Cerebellar nuclear complex (tissue), 1 donor: ENCODE data around the gene RNGTT.
"Not testable (repeated sequence)": the region's sequence is repeated elsewhere in the genome, so short reads cannot be mapped to it uniquely, and the experiment has no call there.

ENCODE experiments used
- DNase-seq, 2 experiments: peaks; one replicate each; lab custom pipeline; 2025; lab: John Stamatoyannopoulos, UW

Gene RNGTT

DNA sequence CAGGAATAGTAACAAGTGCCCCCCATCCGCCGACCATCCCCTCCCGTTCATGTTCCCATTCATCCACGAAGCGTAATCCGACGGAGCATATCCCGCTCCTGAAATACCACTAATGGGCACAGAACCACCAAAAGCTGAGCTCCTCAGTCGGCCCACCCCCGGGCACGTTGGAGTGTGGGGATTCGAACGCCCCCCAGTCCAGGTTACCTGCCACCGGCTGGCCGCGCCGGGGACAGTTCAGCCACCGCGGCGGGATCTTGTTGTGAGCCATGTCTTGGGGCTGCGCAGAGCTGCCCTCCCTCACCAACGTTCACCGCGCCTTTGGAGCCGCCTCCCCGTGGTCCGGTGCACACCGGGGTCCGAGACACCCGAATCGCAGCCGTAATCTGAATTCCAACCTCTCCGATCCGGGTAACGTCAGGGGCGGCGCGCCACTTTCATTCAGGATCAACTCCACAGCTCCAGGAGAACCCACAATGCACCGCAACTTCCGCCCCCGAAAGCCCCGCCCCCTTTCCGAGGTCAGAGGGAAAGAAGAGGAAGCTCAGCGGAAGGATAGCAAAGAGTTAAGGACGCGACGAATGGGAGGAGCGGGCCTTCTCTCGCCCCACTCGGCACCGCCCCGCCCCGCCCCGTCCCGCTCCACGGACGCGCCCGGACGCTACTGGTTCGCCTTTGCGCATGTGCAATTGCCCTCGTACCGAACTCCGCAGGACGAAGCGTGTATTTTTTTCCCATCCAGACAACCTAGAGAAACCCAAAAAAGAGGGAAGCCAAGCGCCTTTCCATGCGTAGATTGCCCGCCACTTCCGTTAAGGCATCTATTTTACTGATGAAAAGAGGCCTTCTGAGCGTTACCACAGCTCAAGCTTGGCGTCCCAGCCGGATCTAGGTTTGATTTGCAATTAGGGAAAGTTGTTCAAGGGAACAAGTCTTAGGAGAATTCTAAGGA is at the start of gene RNGTT:
Gene RNGTT (minus strand): TSS at position 480 of the 952 bp plus-strand sequence. CDS start 209 bp downstream, at position 271.
- peak; percentile 66 to 92 for DNase-seq

DNA sequence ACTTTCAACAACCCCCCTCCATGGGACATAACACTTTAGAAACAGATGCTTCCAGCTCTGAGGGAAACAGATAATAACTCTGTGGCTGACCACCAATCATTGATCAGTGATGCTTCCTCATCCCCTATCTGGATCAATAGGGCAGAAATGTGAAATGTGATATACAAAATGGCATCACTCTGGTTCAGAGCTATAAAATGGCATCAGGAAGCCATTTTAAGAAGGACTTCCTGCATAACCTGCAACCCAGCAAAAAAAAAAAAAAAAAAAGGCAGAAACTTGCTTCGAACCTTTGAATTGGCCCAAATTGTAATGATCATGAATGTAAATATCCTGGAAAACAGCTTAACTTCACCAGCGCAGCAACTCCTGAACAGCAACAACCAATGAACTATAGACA is 48.0 kb upstream of the RNGTT start:
- no peak for DNase-seq

DNA sequence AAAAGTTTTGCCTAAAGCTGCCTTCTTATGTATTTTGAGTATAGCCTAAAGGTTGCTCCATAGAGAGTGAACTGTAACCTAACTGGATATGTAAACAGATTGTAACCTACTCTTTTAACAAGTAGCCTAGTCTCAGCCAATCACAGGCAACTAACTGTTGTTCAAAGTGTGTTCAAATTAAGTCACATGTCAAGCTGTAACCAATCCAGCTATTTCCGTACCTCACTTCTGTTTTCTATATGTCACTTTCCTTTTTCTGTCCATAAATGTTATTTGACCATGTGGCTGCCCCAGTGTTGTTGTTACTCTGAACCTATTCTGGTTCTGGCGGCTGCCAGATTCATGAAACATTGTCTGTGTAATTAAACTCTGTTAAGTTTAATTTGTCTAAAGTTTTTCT is 47.4 kb upstream of the RNGTT start:
- DNase-seq = no peak

DNA sequence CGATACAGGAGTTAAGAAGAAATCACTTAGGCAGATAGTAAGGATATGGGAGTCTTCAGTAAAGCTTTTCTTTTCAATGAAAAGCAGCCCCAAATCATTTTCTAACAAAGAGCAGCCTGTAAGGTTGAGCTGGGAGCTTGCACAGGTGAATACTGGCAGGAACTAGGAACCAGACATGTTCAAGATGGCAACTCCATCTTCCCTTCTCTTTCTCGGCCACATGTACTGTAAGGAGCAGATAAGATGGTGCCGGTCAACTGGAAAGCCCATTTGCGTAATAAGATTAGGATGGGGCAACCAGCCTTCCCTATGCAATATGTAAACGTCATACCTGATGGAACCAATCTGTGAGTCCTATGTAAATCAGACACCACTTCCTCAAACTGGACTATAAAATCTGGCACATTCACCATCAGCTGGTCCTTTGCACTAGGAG is 46.2 kb upstream of the RNGTT start:
- no peak for DNase-seq

DNA sequence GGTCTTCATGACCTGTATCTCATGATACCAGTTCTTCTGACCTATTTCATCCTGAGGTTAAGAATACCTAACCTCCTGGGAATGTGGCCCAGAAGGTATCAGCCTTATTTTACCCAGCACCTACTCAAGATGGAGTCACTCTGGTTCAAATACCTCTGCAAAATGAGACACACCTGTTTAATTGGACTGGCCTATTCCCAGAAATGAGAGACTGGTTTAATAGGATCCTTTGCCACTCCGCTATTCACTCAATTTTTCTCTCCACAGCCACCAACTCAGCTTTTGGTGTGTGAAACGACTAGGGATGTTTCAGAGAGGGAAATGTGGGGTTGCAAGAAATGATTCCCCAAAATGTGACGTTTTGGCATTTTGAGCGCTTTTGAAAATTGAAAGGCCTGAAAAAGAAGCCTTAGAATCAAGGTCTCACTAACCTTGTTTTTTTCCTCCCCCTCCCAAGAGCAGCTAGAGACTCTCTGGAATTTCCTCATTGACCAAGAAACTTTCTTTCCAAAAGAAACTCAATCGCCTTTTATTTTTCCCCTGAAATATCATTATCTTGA is 45.5 kb upstream of the RNGTT start:
- no peak for DNase-seq

DNA sequence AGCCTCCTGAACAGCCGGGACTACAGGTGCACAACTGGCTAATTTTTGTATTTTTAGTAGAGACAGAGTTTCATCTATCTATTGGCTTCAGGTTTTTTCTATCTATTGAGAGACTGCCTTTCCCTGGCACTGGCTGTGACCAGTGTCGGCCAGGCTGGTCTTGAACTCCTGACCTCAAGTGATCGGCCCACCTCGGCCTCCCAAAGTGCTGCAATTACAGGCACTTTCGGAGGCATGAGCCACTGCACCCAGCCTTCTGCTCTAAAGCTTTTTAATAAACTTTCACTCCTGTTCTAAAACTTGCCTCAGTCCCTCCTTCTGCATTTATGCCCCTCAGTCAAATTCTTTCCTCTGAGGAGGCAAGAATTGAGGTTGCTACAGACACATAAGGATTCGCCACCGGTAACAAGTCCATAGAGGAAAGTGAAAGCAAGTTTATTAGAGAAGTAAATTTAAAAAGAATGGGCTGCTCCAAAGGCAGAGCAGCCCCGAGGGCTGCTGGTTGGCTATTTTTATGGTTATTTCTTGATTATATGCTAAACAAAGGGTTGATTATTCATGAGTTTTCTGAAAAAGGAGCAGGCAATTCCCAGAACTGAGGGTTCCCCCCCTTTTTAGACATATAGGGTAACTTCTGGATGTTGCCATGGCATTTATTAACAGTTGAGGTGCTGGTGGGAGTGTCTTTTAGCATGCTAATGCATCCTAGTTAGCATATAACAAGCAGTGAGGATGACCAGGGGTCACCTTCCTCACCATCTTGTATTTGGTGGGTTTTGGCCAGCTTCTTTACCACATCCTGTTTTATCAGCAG is 44.8 kb upstream of the RNGTT start:
- no peak for DNase-seq

DNA sequence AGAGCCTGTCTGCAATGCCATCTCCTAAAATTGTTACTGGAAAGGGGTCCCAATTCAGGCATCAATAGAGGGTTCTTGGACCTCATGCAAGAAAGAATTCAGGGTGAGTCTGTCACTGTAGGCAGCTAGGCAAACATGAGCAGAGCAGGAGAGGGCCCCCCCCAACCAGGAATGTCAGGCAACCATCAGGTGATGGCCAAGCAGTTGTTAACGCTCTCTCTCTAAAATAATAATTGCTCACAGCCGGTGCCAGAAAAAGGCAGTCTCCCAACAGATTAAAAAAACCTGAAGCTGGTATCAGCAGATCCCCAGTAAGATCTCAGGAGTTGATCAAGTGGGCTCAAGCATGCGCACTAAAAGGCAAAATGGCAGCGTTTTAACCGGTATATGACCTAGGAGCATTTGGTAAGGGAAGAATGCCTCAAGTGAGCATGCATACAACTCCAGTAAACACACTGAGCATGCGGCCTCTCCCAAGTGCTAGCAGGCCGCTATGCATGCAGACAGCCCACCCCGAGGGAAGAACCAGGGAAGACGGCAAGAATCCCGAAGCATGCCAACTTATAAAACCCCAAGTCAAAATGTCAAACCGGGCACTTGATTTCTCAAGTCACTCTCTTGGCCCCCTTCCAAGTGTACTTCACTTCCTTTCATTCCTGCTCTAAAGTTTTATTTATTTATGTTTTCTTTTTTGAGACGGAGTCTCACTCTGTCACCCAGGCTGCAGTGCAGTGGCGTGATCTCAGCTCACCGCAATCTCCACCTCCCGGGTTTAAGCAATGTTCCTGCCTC is 44.0 kb upstream of the RNGTT start:
- no peak for DNase-seq

DNA sequence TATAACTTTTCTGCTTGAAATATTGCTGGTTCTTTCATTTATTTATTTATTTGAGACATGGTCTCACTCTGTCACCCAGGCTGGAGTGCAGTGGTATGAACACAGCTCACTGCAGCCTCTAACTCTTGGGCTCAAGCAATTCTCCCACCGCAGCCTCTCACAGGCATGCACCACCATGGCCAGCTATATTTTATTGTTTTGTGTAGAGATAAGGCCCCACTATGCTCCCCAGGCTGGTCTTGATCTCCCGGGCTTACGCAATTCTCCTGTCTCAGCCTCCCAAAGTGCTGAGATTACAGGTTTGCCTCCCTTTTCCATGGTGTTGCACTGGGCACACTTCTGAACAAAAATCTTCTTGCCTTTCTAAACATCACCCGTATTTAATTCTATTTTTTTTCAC is 39.1 kb upstream of the RNGTT start:
- no peak for DNase-seq

DNA sequence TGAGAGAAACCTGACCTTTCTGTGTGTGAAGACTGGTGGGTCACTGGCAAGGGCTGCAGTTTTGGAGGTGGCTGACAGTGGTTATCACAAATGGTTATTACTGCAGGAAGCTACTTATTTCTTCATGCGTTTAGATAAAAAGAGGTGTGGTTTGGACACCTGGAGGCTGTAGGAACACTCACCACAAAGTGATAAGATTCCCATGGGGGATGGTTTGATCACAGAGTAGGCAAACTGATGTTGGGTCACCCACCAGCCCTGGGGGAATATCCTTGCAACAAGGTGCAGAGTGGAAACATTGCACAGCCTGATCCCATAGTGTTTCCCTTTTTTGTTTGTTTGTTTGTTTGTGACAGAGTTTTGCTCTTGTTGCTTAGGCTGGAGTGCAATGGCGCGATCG is 33.9 kb upstream of the RNGTT start:
- no peak for DNase-seq

DNA sequence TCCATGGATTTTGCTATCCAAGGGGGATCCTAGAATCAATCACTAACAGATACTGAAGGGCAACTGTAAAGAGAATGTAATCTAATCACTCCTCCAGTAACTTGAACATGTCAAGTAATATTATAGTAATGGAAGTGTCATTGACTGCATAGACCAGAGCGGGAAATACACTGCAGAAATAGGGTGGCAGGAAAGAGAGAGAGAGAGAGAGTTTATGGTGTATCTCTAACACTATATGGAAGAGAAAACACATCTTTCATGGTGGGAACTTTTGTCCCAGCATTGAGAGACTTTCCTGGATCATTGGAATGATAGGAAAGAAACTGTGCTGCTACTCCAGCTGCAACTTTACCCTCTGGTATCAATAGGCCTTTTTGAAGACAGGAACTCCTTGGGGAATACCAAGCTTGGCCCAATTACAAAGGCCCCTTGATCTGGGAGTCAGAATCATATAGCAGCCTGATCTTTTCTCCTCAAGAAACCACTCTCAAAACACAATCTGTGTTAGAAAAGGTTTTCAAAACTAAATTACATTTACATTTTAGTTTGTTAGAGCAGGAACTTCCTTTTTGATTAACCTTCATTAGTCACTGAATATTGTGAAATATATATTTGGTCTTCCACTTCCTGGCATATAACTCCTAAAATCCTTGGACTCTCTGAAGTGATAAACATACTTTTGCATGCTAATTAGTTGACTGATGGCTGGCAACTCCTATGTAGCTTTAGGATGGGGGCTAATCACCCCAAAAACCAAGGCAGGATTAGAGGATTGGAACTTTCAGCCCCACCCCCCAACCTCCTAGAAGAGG is 29.5 kb upstream of the RNGTT start:
- no peak for DNase-seq

DNA sequence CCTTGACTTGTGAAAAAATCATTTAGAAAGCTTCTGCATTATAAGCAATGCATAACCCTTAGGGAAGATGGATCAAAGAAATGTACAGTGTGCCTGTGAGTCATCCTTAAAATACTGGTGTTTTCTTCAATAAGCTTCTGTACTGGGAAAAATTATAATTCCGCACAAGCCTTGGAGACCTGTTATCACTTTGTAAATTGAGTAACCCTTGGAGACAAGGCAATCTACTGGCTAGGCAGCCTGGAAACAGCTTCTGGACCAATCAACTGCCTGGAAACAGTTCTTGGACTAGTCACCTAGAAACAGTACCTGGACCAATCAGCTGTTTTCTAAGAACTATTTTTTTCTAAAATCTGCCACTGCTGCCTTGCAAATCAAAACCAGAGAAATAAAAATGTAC is 25.8 kb upstream of the RNGTT start:
- no peak for DNase-seq

DNA sequence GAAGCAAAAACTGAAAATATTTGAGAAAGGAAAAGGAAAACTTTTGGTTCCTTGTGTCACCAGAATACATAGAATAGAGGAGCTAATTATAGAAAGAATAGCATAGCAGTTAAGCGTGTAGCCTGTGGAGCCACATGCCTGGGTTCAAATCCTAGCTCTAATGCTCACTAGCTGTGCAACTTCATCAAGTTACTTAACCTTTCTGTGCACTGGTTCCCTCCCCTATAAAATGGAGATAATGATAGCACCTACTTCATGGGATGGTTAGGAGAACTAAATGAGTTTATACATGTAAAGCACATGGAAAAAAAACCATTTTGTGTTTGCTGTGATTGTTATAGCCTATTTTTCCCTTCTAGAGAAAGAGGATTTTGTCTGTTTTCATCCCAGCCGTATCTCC is 24.5 kb upstream of the RNGTT start:
- DNase-seq = no peak

DNA sequence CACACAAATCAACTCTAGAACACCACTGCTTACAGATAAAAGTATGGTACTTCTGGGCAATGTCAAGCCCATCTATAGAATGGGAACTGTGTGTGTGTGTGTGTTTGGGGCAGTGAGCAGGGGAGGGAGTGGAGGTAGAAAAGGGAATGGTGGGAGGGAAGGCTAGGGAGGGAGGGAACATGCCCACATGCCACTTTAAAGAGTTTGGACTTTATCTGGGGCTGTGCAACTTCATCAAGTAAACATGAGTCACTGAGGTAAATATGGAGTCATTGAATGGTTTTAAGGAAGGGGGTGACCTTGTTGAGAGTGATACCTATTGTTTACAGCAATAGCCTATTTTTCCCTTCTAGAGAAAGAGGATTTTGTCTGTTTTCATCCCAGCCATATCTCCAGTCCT is 22.5 kb upstream of the RNGTT start:
- DNase-seq = no peak

DNA sequence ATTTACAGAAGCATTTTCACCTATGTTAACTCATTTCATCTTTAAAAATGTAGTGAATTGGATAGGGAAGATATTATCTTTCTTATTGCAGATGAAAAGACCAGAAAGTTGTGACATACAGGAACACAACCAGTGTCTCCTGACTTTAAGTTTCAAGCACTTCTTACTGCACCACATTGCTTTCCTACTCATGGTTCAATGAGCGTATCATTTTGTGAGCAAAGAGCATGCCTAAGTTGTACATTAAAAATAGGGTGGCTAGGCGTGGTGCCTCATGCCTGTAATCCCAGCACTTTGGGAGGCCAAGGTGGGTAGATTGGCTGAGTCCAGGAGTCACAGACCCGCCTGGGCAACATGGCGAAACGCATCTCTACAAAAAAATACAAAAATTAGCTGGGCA is 21.2 kb upstream of the RNGTT start:
- DNase-seq = no peak

DNA sequence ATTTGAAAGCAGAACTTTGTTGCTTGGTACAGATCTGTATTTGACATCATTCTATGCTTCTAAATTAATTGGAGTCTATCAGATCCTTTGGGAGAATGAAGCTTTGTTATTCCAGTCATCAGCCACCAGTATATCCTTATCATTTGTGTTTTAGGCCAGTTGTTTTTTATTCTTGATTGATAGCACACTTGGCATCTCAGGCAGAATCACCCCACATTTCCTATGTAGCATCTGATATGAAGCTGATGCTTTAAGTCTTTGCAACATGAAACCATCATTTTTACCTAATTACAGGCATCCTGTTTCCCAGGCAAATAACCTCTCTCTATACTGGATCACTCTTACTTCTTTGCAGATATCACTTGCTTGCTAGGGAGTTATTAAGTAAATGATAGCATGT is 20.7 kb upstream of the RNGTT start:
- DNase-seq = no peak

DNA sequence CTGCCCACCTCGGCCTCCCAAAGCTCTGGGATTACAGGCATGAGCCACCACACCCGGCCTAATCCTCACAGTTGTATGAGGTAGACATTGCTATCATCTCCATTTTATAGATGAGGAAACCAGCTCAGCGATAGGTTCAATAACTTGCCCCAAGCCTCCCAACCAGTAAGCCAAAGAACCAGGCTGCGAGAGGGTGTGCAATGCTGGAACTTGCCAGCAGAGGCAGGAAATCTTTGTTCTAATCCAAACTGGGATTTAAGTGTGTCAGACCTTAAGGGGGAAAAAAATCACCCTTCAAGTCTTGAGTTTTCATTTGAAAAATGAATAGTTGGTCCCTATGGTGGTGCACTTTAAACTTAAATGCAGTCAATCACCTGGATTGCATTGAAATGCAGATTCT is 20.1 kb upstream of the RNGTT start:
- DNase-seq = no peak

DNA sequence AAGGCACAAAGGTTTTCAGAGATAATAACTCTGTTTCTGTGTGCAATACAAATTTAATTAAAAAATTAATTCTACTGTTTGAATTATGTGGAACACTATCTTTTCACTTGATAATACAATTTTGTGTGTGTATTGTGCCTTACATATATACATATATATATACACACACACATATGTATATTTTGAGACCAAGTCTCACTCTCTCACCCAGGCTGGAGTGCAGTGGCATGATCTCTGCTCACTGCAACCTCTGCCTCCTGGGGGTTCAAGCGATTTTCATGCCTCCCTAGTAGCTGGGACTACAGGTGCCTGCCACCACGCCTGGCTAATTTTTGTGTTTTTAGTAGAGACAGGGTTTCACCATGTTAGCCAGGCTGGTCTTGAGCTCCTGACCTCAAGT is 19.7 kb upstream of the RNGTT start:
- not testable (repeated sequence) for DNase-seq

DNA sequence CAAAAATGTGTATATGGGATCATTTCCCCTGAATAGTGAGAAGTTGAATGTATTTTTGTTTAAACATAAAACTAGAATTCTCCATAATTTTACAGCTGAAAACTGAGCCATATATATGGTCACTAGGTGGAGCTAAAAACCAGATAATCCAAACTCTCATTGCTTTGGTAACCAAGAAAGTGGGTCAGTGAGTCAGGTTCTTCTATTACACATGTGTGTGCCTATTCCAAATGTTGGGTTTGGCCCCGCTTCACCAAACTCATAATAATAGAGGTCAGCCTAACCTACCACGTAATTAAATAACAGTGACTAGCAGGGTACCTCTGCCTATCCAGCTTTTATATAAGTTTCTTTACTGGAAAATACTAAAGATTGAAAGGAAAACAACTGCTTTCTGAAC is 19.3 kb upstream of the RNGTT start:
- DNase-seq = peak in 1 of 2 experiments; percentile 33

DNA sequence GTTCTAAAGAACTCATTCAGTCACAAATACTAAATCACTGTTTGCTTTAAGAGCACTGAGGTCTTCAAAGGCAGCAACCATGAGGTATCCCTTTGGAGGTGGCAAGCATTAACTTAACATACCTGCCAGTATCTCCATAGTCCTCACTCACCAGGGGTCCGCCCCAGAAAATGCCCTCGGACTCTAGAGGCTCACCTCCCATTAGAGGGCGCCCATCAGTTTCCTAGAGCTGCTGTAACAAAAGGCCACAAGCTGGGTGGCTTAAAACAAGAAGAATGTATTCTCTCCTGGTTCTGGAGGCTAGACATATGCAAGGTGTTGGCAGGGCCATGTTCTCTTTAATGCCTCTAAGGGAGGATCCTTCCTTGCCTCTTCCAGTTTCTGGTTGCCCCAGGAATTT is 12.0 kb upstream of the RNGTT start:
- DNase-seq = no peak

DNA sequence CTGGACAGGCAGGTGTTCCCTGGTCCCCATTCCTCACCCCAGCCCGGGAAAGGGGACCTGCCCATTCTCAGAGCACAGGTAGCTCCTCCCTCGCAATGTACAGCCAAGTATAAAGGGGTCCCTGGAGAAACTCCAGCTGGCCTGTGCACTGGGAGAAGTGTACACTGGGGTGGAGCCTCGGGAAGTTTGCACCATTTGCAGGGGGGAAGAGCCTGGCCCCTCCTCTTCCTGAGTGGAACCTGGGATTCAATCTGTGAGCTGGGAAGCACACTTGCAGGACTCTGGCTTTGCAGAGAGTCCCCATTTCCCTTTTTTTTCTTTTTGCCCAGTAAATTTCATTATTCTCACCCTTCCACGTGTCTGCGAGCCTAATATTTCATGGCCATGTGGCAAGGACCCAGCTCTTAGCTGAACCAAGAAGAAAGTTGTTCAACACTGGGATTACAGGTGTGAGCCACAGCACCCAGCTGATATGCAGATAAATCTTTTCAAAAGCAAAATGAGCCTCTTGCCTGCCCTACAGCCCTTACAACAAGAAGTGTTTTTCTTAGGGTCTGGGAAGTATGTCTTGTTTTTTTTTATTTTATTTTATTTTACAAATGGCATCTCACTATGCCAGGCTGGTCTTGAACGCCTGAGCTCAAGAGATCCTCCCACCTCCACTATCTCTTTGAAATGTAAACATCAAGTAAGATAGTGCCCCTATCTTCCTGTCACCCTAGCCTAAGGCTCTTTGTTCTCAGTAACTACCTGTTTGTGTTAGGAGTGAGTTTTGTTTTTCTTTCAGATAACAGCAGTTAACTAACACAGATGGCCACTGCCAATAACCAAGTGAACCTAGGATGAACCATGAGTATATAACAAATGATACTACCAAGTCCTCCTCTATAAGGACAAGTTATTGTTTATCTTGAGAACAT is 9.3 kb upstream of the RNGTT start:
- no peak for DNase-seq
